ENCODE results near the gene BRWD1. TPM values are rescaled to one million over a fixed set of nuclear protein-coding genes. Genes with fewer than 3 reads are reported as not detected.

The BRWD1 gene
- total and polyA plus RNA-seq, 12 donors, result 8.5 to 38.8 (median 34.1) TPM

DNA sequence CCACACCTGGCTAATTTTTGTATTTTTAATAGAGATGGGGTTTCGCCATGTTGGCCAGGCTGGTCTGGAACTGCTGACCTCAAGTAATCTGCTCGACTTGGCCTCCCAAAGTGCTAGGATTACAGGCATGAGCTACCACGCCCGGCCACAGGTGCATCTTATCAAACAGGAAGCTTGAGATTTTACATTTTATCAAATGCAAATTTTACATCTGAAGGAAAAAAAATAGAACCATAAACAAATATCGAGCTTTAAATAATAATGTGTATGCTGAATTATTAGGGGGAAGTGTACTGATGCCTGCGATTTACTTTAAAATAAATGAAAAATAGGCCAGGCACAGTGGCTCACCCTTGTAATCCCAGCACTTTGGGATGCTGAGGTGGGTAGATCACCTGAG is 16.6 kb upstream of the BRWD1 start:
- DNase-seq, result no peak
- no peak for ATAC-seq
- Histone ChIP-seq H3K36me3 (no peaks in the 10 kb centered on the region), H3K4me3 (no peak overlapping the region), H3K9me3 (no peaks in the 10 kb centered on the region), H3K27me3 (no peaks in the 10 kb centered on the region), H3K4me1 (peaks cover 0 to 4% (median 0%) of the 10 kb centered on the region in 9 donors), H3K27ac (no peak overlapping the region)
- TF ChIP-seq, protein P1, sequence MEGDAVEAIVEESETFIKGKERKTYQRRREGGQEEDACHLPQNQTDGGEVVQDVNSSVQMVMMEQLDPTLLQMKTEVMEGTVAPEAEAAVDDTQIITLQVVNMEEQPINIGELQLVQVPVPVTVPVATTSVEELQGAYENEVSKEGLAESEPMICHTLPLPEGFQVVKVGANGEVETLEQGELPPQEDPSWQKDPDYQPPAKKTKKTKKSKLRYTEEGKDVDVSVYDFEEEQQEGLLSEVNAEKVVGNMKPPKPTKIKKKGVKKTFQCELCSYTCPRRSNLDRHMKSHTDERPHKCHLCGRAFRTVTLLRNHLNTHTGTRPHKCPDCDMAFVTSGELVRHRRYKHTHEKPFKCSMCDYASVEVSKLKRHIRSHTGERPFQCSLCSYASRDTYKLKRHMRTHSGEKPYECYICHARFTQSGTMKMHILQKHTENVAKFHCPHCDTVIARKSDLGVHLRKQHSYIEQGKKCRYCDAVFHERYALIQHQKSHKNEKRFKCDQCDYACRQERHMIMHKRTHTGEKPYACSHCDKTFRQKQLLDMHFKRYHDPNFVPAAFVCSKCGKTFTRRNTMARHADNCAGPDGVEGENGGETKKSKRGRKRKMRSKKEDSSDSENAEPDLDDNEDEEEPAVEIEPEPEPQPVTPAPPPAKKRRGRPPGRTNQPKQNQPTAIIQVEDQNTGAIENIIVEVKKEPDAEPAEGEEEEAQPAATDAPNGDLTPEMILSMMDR (IDR thresholded peaks at IDR 0.05), result no peak
- WGBS, 2 donors, result 91 to 92% methylated on average over 6 of the region's 6 CpGs
- intact Hi-C loops (cut with DNase I), result no loop called here

DNA sequence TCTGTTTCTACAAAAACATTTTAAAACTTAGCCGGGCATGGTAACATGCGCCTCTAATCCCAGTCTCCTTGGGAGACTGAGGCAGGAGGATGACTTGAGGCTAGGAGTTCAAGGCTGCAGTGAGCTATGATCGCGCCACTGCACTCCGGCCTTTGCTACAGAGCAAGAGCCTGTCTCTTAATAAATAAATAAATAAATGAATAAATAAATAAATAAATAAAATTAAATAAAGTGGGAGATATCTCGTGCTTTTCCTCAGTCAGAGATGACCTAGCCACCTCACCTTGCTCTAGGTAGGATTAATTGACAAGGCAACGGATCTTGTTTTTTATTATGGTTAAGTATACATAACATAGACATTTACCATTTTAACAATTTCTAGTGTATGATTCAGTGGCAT is 14.3 kb upstream of the BRWD1 start:
- H3K4me1 ChIP-seq, result peaks cover 0 to 4% (median 0%) of the 10 kb centered on the region in 9 donors
- no peaks in the 10 kb centered on the region for H3K27me3 ChIP-seq
- no peaks in the 10 kb centered on the region for H3K36me3 ChIP-seq
- WGBS, 2 donors, result 95 to 98% methylated on average over 7 of the region's 7 CpGs
- DNase-seq (no peak), ATAC-seq (no peak)
- TF ChIP-seq, protein P1 (IDR thresholded peaks at IDR 0.05), result no peak
- H3K27ac ChIP-seq, result no peak overlapping the region
- H3K9me3 ChIP-seq, result no peaks in the 10 kb centered on the region
- H3K4me3 ChIP-seq, result no peak overlapping the region
- intact Hi-C loops (cut with DNase I), result no loop called here

DNA sequence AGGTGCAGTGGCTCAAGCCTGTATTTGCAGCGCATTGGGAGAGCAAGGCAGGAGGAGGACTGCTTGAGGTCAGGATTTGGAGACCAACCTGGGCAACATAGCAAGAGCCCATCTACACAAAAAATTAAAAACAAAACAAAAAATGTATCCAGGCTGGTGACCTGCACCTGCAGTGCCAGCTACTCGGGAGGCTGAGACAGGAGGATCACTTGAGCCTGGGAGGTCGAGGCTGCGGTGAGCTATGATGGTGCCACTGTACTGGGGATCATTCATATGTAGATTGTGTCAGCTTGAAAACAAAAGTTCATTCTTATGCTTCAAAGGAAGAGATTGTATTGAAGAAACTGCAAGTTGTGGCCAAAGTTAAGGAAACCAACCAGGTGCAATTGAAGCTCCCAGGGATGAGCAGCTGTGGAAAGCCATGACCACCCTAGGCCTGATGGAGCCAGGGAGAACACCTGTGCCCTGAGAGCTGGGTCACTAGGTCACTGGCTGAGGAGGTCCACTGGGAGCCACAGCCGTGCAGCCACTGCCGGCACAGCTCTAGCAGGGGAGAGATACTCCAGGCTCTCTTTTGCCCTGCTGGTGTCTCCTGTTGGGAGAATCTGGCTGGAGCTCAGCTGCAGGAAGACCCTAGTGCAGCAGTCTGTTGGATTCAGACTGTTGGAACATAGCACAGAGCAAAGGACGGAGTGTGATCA is 13.3 kb upstream of the BRWD1 start:
- H3K27ac ChIP-seq, result no peak overlapping the region
- no peaks in the 10 kb centered on the region for H3K4me1 ChIP-seq
- 85 to 88% methylated on average over 7 of the region's 7 CpGs for whole genome bisulfite sequencing, 2 donors
- intact Hi-C loops (cut with DNase I), result no loop called here
- no peaks in the 10 kb centered on the region for H3K9me3 ChIP-seq
- DNase-seq, result no peak
- TF ChIP-seq, protein P1 (IDR thresholded peaks at IDR 0.05), result no peak
- no peaks in the 10 kb centered on the region for H3K36me3 ChIP-seq
- H3K27me3 ChIP-seq, result no peaks in the 10 kb centered on the region
- ATAC-seq, result no peak
- no peak overlapping the region for H3K4me3 ChIP-seq

DNA sequence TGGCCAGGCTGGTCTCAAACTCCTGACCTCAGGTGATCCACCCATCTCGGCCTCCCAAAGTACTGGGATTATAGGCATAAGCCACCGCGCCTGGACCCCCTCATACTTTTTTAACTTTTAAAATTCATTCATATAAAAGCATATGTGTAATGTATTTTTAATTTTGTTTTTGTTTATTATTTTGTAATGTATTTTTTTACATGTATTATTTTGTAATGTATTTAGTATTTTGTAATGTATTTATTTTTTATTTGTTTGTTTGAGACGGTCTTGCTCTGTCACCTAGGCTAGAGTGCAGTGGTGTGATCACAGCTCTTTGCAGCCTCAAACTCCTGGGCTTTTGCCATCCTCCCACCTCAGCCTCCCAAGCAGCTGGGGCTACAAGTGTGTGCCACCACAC is 12.0 kb upstream of the BRWD1 start:
- H3K4me3 ChIP-seq, result no peak overlapping the region
- H3K36me3 ChIP-seq, result no peaks in the 10 kb centered on the region
- H3K9me3 ChIP-seq, result no peaks in the 10 kb centered on the region
- H3K27me3 ChIP-seq, result no peaks in the 10 kb centered on the region
- DNase-seq, result no peak
- intact Hi-C loops (cut with DNase I), result no loop called here
- TF ChIP-seq, protein P1 (IDR thresholded peaks at IDR 0.05), result no peak
- peaks cover 0 to under 1% (median 0%) of the 10 kb centered on the region in 9 donors for H3K4me1 ChIP-seq
- no peak for ATAC-seq
- WGBS, 2 donors, result 95 to 96% methylated on average over 4 of the region's 4 CpGs
- H3K27ac ChIP-seq, result no peak overlapping the region
